ENCODE results near the gene NECAB2.

NECAB2 gene

GRCh38 chr16:84020353-84020752 is 52.3 kb downstream of the NECAB2 start:
- no peak overlapping the region for H3K4me3 ChIP-seq (ENCODE audit: low read depth, low read length)
- no peak for TF ChIP-seq CTCF (IDR thresholded peaks at IDR 0.05; ENCODE audit: low read depth, low read length, missing control alignments)
- no peak for DNase-seq (ENCODE audit: low read depth)

GRCh38 chr16:84021488-84021887 is 53.4 kb downstream of the NECAB2 start:
- no peak overlapping the region for H3K4me3 ChIP-seq (ENCODE audit: low read depth, low read length)
- DNase-seq (ENCODE audit: low read depth) = no peak
- TF ChIP-seq CTCF (IDR thresholded peaks at IDR 0.05; ENCODE audit: low read depth, low read length, missing control alignments) = no peak

GRCh38 chr16:84022644-84023043 is 54.6 kb downstream of the NECAB2 start:
- no peak for TF ChIP-seq CTCF (IDR thresholded peaks at IDR 0.05; ENCODE audit: low read depth, low read length, missing control alignments)
- no peak overlapping the region for H3K4me3 ChIP-seq (ENCODE audit: low read depth, low read length)
- DNase-seq (ENCODE audit: low read depth) = no peak

- no peak for DNase-seq (ENCODE audit: low read depth)
- TF ChIP-seq CTCF (IDR thresholded peaks at IDR 0.05; ENCODE audit: low read depth, low read length, missing control alignments) = no peak
- no peak overlapping the region for H3K4me3 ChIP-seq (ENCODE audit: low read depth, low read length)
These were observed 56.8 kb downstream of the NECAB2 start for GRCh38 chr16:84024854-84025253.

GRCh38 chr16:84026606-84027005 is 58.6 kb downstream of the NECAB2 start:
- no peak for DNase-seq (ENCODE audit: low read depth)
- H3K4me3 ChIP-seq (ENCODE audit: low read depth, low read length) = no peak overlapping the region
- no peak for TF ChIP-seq CTCF (IDR thresholded peaks at IDR 0.05; ENCODE audit: low read depth, low read length, missing control alignments)

- H3K4me3 ChIP-seq (ENCODE audit: low read depth, low read length) = no peak overlapping the region
- DNase-seq (ENCODE audit: low read depth) = no peak
- TF ChIP-seq CTCF (IDR thresholded peaks at IDR 0.05; ENCODE audit: low read depth, low read length, missing control alignments) = no peak
These were observed 59.6 kb downstream of the NECAB2 start for GRCh38 chr16:84027625-84028024.

- TF ChIP-seq CTCF (IDR thresholded peaks at IDR 0.05; ENCODE audit: low read depth, low read length, missing control alignments) = no peak
- no peak overlapping the region for H3K4me3 ChIP-seq (ENCODE audit: low read depth, low read length)
- DNase-seq (ENCODE audit: low read depth) = no peak
These were observed 61.4 kb downstream of the NECAB2 start for GRCh38 chr16:84029297-84030047.
